Measurements from ENCODE around the gene HINFP. TPM values are rescaled to one million over a fixed set of nuclear protein-coding genes. Genes with fewer than 3 reads are reported as not detected.
A peak's percentile ranks its signal among the peaks of the same experiment; 100 is the strongest.

HINFP gene
- total RNA-seq, 2 donors from 2014 or later, result 43.8 to 44.8 TPM

DNA sequence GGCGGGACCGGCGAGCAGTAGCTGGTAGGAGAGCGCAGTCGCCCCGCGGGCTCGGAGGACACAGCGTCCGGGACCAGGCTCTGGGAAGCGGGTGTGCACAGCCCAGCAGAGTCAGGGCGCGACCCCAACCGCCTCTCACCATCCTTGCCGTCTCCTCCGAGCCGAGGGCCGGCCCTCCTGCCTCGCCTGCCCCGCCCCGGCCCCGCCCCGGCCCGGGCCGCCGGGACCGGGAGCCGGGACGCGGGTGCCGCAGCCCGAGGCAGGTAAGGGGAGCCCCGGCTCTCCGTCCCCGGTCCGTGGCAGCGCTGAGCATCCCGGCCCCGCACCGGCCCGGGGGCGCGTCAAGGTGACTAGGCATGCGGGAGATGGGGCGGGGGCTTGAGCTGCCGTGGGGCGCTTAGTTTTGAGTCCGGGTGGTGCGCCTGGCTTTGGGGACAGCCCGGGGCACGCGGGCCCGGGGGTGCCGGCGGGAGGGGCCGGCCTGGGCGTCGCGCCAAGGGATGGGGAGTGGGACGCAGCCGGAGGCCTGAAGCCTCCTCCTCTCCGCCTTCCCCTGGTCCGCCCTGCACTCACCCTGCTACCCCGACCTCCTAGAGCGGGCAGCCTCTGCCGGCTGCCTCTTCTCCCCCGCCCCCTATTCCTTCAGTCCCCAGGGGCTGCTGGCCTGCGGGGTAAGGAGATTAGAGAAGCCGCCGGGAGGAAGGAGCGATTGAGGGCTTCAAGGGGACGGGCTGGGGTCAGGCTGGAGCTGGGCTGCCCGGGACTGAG lies 27.8 kb downstream of the HINFP start, which contains the start of gene ABCG4:
Gene ABCG4, plus strand, starts transcription at position 35 of the 768 bp plus-strand sequence. CDS start 914 bp downstream, outside the sequence.
- Histone ChIP-seq H3K27me3 (ENCODE audit: control insufficient read depth, insufficient read depth, low read length, poor library complexity, severe bottlenecking) (peaks cover 45% of the 10 kb centered on the region), H3K9ac (ENCODE audit: extremely low read depth, low read length, poor library complexity, severe bottlenecking) (no peak within 1 kb of the TSS), H3K27ac (ENCODE audit: low read depth, low read length) (no peak within 1 kb of the TSS), H3K4me1 (ENCODE audit: control insufficient read depth, insufficient read depth, low read length) (peaks cover 10% of the 10 kb centered on the region), H3K9me3 (ENCODE audit: control insufficient read depth, low read length) (no peaks in the 10 kb centered on the region), H3K4me3 (ENCODE audit: low read length) (peak within 1 kb of the TSS; percentile 76), H3K36me3 (ENCODE audit: control insufficient read depth, insufficient read depth, low read length) (no peaks in the 10 kb centered on the region)
- H3K9me3 Mint-ChIP-seq, result no peaks in the 10 kb centered on the region
- no peaks in the 10 kb centered on the region for H3K36me3 Mint-ChIP-seq (ENCODE audit: low read depth)
- 0 to 1% methylated on average over 16 to 73 of the region's 73 CpGs for WGBS, 2 experiments (ENCODE audit: insufficient coverage in 1 of 2, insufficient read length in 1 of 2)
- peaks cover 60% of the 10 kb centered on the region for H3K27me3 Mint-ChIP-seq (ENCODE audit: insufficient read depth)
- H3K4me1 Mint-ChIP-seq, result peaks cover 15% of the 10 kb centered on the region
- TF ChIP-seq, protein P1, sequence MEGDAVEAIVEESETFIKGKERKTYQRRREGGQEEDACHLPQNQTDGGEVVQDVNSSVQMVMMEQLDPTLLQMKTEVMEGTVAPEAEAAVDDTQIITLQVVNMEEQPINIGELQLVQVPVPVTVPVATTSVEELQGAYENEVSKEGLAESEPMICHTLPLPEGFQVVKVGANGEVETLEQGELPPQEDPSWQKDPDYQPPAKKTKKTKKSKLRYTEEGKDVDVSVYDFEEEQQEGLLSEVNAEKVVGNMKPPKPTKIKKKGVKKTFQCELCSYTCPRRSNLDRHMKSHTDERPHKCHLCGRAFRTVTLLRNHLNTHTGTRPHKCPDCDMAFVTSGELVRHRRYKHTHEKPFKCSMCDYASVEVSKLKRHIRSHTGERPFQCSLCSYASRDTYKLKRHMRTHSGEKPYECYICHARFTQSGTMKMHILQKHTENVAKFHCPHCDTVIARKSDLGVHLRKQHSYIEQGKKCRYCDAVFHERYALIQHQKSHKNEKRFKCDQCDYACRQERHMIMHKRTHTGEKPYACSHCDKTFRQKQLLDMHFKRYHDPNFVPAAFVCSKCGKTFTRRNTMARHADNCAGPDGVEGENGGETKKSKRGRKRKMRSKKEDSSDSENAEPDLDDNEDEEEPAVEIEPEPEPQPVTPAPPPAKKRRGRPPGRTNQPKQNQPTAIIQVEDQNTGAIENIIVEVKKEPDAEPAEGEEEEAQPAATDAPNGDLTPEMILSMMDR (conservative IDR thresholded peaks at IDR 0.05), result no peak
- H3K4me3 Mint-ChIP-seq, result peak within 1 kb of the TSS; percentile 61
- no peak within 1 kb of the TSS for H3K27ac Mint-ChIP-seq
- DNase-seq, result peak; percentile 80

DNA sequence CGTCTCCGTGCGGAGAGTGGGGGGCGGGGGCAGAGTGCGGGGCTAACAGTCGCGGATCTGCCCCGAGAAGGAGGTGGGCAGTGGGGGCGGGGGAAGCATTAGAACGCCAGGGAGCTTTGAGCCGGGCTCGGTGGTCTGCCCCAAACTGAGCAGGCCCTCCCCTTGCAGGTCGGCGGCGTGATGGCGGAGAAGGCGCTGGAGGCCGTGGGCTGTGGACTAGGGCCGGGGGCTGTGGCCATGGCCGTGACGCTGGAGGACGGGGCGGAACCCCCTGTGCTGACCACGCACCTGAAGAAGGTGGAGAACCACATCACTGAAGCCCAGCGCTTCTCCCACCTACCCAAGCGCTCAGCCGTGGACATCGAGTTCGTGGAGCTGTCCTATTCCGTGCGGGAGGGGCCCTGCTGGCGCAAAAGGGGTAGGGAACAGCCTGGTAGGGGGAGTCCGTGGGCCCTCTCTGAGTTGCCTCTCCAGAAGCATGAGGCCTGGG lies 28.5 kb downstream of the HINFP start:
- Mint-ChIP-seq H3K27me3 (ENCODE audit: insufficient read depth) (peaks cover 64% of the 10 kb centered on the region), H3K4me3 (peak overlapping the region; percentile 61), H3K36me3 (ENCODE audit: low read depth) (no peaks in the 10 kb centered on the region), H3K4me1 (peaks cover 15% of the 10 kb centered on the region), H3K9me3 (no peaks in the 10 kb centered on the region), H3K27ac (no peak overlapping the region)
- 5 to 12% methylated on average over 20 to 33 of the region's 33 CpGs for WGBS, 2 experiments (ENCODE audit: insufficient coverage in 1 of 2, insufficient read length in 1 of 2)
- TF ChIP-seq, protein P1 (conservative IDR thresholded peaks at IDR 0.05), result no peak
- H3K36me3 ChIP-seq (ENCODE audit: control insufficient read depth, insufficient read depth, low read length), result no peaks in the 10 kb centered on the region
- peaks cover 45% of the 10 kb centered on the region for H3K27me3 ChIP-seq (ENCODE audit: control insufficient read depth, insufficient read depth, low read length, poor library complexity, severe bottlenecking)
- H3K4me1 ChIP-seq (ENCODE audit: control insufficient read depth, insufficient read depth, low read length), result peaks cover 10% of the 10 kb centered on the region
- H3K4me3 ChIP-seq (ENCODE audit: low read length), result peak overlapping the region; percentile 76
- H3K9me3 ChIP-seq (ENCODE audit: control insufficient read depth, low read length), result no peaks in the 10 kb centered on the region
- H3K9ac ChIP-seq (ENCODE audit: extremely low read depth, low read length, poor library complexity, severe bottlenecking), result no peak overlapping the region
- H3K27ac ChIP-seq (ENCODE audit: low read depth, low read length), result no peak overlapping the region
- no peak for DNase-seq

DNA sequence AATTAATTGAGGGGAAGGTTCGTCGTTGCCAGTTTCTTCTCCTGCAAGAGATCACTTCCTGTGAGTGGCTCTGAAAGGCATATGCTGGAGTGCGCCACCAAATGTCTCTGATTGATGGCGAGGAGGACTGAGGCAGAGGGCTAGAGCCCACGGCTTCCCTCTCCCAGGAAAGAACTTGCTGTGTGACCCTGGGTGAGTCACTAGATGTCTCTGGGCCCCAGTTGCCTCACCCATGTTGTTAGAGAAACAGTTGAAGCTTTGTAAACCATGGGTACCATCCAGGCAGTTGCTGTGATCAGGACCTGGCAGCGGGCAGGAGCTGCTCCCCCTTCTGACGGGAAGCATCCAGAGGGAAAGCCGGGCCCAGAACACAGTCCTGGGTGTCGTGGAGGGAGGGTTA lies 30.7 kb downstream of the HINFP start:
- Mint-ChIP-seq H3K9me3 (no peaks in the 10 kb centered on the region), H3K4me3 (no peak overlapping the region), H3K4me1 (peaks cover 9% of the 10 kb centered on the region), H3K27me3 (ENCODE audit: insufficient read depth) (peaks cover 65% of the 10 kb centered on the region), H3K36me3 (ENCODE audit: low read depth) (no peaks in the 10 kb centered on the region), H3K27ac (no peak overlapping the region)
- H3K4me1 ChIP-seq (ENCODE audit: control insufficient read depth, insufficient read depth, low read length), result peaks cover 10% of the 10 kb centered on the region
- no peaks in the 10 kb centered on the region for H3K9me3 ChIP-seq (ENCODE audit: control insufficient read depth, low read length)
- no peak for DNase-seq
- H3K27me3 ChIP-seq (ENCODE audit: control insufficient read depth, insufficient read depth, low read length, poor library complexity, severe bottlenecking), result peaks cover 45% of the 10 kb centered on the region
- H3K36me3 ChIP-seq (ENCODE audit: control insufficient read depth, insufficient read depth, low read length), result no peaks in the 10 kb centered on the region
- H3K27ac ChIP-seq (ENCODE audit: low read depth, low read length), result no peak overlapping the region
- TF ChIP-seq, protein P1 (conservative IDR thresholded peaks at IDR 0.05), result no peak
- H3K9ac ChIP-seq (ENCODE audit: extremely low read depth, low read length, poor library complexity, severe bottlenecking), result no peak overlapping the region
- no peak overlapping the region for H3K4me3 ChIP-seq (ENCODE audit: low read length)
- 84 to 88% methylated on average over 6 to 9 of the region's 9 CpGs for WGBS, 2 experiments (ENCODE audit: insufficient coverage in 1 of 2, insufficient read length in 1 of 2)
